Jurkat, Clone E6-1 (cell line): Measurements from ENCODE around the gene SRP14.
A peak's percentile ranks its signal among the peaks of the same experiment; 100 is the strongest.

Source experiments
- DNase-seq: peaks from one replicate; pipeline ENCODE4 v3.0.0-alpha.2; 2011; ENCODE audit warnings: low read depth, low spot score
- H3K4me3 ChIP-seq: 2 replicates; pipeline ENCODE4 v1.5.1; 2011; ENCODE audit warnings: mild to moderate bottlenecking, low read length, control low read depth, moderate library complexity

SRP14 gene

GRCh38 chr15:40053079-40053830, 14.3 kb upstream of the SRP14 start:
- H3K4me3 ChIP-seq = no peak overlapping the region
- no peak for DNase-seq

GRCh38 chr15:40052604-40053003, 13.6 kb upstream of the SRP14 start:
- DNase-seq = no peak
- no peak overlapping the region for H3K4me3 ChIP-seq

DNA sequence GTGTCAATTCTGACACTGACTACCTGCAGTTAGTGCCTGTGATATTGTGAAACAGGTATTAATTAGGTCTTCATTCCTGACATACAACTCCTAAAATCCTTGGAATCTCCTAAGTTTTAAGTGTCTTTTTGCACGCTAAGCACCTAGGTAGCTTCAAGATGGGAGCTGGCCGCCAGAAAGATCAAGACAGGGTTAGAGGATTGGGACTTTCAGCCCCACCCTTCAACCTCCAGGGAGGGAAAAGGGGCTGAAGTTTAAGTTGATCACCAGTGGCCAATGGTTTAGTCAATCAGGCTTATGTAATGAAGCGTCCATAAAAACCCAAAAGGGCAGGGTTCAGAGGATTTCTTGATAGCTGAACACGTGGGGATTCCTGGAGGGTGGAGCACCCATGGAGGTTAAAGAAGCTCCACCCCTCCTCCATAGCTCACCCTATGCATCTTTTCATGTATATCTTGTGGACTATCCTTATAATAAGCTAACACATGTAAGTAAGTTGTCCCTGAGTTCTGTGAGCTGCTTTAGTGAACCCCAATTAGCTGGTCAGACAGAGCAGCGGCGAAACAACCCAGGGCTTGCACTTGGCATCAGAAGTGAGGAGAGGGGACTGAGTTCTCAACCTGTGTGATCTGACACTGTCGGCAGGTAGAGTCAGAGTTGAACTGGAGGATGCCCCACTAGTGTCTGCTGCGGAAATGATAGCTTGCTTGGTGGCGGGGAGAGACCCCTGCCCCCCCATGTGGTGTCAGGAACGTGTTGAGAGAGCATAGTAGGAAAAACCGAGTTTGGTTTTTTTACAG, 12.8 kb upstream of the SRP14 start:
- no peak overlapping the region for H3K4me3 ChIP-seq
- DNase-seq = no peak

DNA sequence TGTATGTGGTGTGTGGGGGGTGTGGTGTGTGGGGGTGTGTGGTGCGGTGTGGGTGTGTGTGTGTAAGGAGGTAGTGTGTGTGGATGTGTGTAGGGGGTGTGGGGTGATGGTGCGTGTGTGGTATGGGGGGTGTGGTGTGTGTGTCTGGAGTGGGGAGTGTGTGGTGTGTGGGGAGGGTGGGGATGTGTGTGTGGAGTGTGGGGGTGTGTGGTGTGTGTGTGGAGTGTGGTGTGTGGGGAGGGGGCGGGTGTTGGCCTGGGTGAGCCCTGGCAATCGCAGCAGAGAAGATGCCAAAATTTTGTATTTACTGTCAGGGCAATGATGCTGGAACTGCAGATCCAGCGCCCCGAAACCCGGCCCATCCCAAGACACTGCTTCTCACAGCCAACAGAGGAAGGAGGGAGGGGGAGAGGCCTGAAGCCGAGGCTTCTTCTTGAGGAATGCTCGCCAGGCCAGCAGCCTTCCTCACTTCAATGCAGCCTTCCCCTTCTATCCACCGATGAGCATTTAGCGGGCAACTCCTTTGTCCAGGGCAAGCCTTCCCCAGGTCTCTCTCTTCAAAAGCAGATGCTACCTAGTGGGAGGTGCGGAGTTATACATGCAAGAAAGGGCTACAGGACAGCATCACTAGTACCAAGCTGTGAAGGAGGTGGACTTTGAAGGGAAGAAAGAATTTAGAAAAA, 11.9 kb upstream of the SRP14 start:
- H3K4me3 ChIP-seq = no peak overlapping the region
- DNase-seq = no peak

DNA sequence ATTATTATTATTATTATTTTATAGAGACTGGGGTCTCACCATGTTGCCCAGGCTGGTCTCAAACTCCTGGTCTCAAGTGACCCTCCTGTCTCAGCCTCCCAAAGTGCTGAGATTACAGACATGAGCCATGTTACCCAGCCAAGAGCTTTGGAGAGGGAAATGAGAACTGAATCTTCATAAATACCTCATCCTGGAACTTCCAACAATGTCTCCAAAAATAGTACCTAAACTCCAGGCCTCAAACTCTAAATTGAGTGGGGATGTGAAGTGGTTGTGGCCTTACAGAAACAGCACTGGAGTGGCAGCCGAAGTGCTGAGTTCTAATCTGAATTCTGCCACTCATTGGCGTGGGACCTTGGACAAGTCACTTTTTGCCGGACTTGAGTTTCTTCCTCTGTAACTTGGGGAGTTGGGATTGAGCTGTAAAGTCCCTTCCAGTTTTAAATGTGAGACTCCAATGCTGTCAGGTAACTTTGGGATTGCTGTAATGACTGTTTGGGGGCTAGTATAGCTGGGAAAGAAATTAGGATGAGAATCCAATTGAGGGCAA, 10.0 kb upstream of the SRP14 start:
- DNase-seq = no peak
- H3K4me3 ChIP-seq = no peak overlapping the region

GRCh38 chr15:40048211-40048792, 9.3 kb upstream of the SRP14 start:
- DNase-seq = peak; percentile 89

DNA sequence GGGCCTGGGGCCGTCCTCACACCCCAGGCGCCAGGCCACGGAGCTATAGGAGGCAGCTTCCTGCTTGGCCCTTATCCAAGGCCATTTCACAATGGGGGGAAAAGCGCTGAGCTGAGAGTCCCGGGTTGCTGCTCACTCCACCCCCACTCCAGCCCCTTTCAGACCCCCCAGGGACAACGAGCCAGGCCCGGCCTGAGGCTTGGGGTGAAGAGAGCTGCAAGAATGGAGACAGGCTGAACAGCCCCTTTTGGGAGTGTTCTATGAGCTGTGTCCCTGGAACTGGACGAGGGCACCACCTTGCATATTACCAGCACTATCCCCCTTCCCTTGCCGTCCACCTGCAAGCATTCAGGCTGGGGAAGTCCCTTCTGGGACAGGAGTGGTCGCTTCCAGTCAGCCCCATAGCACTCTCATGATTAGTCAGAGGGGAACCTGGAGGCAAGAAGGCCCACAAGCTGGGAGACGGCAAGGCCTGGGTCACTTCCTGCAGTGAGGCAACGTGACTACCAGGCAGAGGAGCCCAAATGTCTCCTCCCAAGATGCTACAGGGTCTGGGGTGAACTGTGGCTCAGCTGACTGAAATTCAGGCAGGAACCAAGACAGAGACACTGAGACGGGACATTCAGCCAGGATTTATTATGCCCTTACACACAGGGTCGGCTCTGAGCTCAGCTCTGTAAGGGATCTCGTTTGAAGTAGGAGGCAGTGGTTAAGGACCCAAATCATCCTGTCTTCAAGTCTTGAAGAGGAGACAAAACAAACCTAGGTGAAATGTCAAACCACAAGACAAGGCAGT, 8.6 kb upstream of the SRP14 start:
- H3K4me3 ChIP-seq = peak overlapping the region; percentile 2; the same call in 1 of the 2 replicates
- no peak for DNase-seq

More at GRCh38 chr15:40048211-40048792, 9.3 kb upstream of the SRP14 start:
- peak overlapping the region; percentile 2; the same call in 1 of the 2 replicates for H3K4me3 ChIP-seq

DNA sequence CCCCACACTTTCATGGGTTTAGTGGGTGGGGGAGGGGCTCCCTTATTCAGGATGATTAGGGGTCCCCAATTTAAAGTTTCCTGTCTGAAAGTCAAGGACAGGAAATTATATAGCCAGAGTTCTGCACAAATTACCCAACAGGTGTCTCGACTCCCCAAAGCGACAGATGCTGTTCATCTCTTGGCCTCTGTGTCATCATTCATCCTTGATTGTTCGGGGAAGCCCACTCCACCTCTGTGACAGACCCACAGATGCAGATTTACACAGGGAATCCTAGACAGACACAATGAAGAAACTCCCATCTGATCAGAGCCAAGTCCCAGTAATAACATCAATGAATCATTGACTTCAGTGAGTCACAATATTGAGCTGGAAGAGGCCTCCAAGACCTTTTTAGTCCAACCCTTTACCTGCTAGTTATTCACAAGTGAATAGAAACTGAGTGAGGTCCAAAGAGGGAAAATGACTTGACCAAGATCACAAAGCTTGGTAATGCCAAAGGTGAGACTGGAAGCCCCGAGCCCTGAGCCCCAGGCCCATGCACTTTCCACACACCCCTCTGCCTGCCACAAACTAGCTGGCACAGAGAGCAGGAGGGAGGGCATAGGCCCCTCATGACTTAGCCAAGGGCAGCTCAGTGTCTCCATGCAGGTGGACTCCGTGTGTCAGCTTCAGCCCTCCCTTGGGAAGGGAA, 7.9 kb upstream of the SRP14 start:
- DNase-seq = no peak

GRCh38 chr15:40045572-40046217, 6.7 kb upstream of the SRP14 start:
- no peak overlapping the region for H3K4me3 ChIP-seq
- DNase-seq = no peak

More for the DNA sequence above, 7.9 kb upstream of the SRP14 start:
- H3K4me3 ChIP-seq = no peak overlapping the region

DNA sequence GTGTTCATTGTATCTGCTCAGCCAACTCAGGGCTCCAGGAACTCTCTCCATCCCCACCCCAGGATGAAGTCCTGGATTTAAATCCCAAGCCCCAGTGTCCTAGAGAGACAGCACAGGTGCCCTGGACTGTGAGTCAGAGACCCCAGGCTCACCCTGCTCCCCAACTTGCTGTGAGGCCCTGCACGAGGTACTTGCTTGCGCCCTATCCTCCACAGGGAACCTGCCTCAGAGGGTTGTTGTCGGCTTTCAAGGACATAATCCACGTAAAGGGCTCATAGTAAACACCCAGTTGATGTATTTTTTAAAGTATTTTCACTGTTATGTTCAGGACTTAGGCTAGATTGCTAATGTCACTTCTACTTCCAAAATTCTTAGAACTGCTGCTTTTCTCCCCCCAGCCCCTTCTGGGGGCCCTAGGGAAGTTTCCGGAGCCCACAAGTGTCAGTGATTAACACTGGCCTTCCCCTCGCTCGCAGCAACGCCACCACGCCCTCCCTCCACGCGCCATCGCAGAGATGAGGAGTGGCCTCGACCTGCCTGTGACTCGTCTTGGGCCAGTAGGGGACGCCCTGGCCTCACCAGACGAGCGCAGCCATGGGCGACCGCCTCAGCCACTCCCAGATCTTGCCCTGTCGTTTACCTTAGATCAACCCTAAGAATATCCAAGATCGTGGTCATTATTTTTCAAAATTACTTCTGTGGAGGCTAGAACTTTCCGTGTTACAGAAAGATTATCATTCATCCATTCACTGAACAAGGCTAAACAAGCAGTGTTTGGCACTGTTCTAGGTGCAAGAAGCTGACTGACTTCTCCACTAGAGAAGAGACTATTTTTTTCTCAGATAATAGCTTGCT, 6.0 kb upstream of the SRP14 start:
- no peak for DNase-seq
- H3K4me3 ChIP-seq = peak overlapping the region; percentile 9

- no peak for DNase-seq
- H3K4me3 ChIP-seq = no peak overlapping the region
Observed at GRCh38 chr15:40043927-40044716, 5.1 kb upstream of the SRP14 start.

- DNase-seq = no peak
- H3K4me3 ChIP-seq = no peak overlapping the region
Observed at GRCh38 chr15:40042791-40043320, 3.9 kb upstream of the SRP14 start.

DNA sequence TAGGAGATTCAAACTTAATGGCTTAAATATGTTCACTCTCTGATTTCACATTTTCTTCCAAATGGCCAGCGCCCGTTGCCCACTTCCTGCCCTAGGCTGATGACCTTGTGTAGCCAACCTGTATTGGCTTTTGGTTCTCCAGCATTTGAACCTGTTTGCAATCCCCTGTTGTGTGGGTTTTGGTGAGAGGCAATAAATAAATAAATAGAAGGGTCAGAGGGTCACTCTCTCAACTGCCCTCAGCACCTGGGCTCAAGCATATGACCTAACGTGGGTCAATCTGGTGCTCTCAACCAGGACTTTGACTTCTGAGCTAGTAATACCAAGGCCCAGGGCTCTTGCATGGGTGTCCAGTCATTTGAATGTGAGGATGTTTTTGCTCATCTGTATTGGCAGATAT, 1.8 kb upstream of the SRP14 start:
- no peak overlapping the region for H3K4me3 ChIP-seq

GRCh38 chr15:40040293-40040635, 1.3 kb upstream of the SRP14 start:
- H3K4me3 ChIP-seq = peak overlapping the region; percentile 96
- DNase-seq = no peak

More for the DNA sequence above, 1.8 kb upstream of the SRP14 start:
- no peak for DNase-seq

- H3K4me3 ChIP-seq = peak overlapping the region; percentile 96
- DNase-seq = no peak
Observed at GRCh38 chr15:40038275-40038637, 725 bp downstream of the SRP14 start.

DNA sequence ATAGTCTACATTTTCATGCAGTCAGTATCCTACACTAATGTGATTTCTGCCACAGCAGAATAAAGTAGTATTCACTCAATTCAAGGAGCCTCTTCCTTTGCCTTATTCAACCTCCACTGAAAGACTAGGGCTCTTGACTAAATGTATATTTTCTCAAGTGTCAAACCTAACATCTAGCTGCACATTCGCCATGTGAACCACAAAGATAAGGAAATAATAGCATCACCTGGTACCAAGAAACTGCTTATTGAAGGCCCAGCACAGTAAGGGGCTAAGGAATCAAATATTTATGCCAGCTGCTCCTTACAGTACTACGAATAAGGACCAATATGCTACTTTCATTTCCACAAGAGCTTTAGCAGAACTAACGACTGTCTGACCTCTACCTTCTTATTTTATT, 1.3 kb downstream of the SRP14 start:
- no peak for DNase-seq
- peak overlapping the region; percentile 96 for H3K4me3 ChIP-seq
